CD14-positive monocyte (primary cell): ENCODE results near the gene BMPR1B. TPM values are rescaled to one million over a fixed set of nuclear protein-coding genes. Genes with fewer than 3 reads are reported as not detected.

Experiments
- DNase-seq, 3 donors: peaks; one replicate each; pipeline ENCODE4 v3.0.0-alpha.2; 2011 to 2022
- H2AFZ ChIP-seq: 2 replicates; pipeline ENCODE4 v1.6.0; 2012; ENCODE audit warnings: mild to moderate bottlenecking, low read depth, low read length, inconsistent platforms; ENCODE audit not compliant: insufficient read depth, poor library complexity, severe bottlenecking
- H3K27ac ChIP-seq, 2 donors: 1 replicate in 1 of 2; 2 replicates in 1 of 2; pipeline ENCODE4 v1.5.1; 2012 to 2013; ENCODE audit warnings: low read length in 2 of 2, control low read depth in 1 of 2, inconsistent platforms in 1 of 2, low read depth in 1 of 2, mild to moderate bottlenecking in 1 of 2
- H3K27me3 ChIP-seq, 2 donors: one replicate each; pipeline versions ENCODE4 v1.6.0 to v1.6.1; 2011 to 2013; ENCODE audit warnings: low read length in 2 of 2; ENCODE audit not compliant: control insufficient read depth in 2 of 2, insufficient read depth in 2 of 2
- H3K36me3 ChIP-seq, 2 donors: replicated peaks in 1 of 2; 1 replicate in 1 of 2; 2 replicates in 1 of 2; pipeline versions ENCODE4 v1.5.1 to v1.6.1; 2012 to 2013; ENCODE audit warnings: low read length in 2 of 2, control low read depth in 1 of 2, inconsistent platforms in 1 of 2, mild to moderate bottlenecking in 1 of 2; ENCODE audit not compliant: insufficient read depth in 2 of 2, control insufficient read depth in 1 of 2
- H3K4me1 ChIP-seq, 2 donors: 1 replicate in 1 of 2; 2 replicates in 1 of 2; pipeline versions ENCODE4 v1.5.1 to v1.6.1; 2012 to 2013; ENCODE audit warnings: low read length in 2 of 2, control low read depth in 1 of 2, inconsistent platforms in 1 of 2, mild to moderate bottlenecking in 1 of 2, moderate library complexity in 1 of 2; ENCODE audit not compliant: insufficient read depth in 2 of 2, control insufficient read depth in 1 of 2
- H3K4me2 ChIP-seq: replicated peaks from 2 replicates; pipeline ENCODE3; 2012; ENCODE audit warnings: low read length, moderate library complexity, mild to moderate bottlenecking; ENCODE audit not compliant: poor library complexity, severe bottlenecking; ENCODE audit errors: extremely low read depth
- H3K4me3 ChIP-seq, 3 experiments: fragments of 200-600 bp in 1 of 3; sonication (generic) in 1 of 3; replicated peaks in 1 of 3; 1 replicate in 2 of 3; 2 replicates in 1 of 3; pipeline ENCODE4 v1.5.1; 2011 to 2013; ENCODE audit warnings: low read length in 3 of 3, mild to moderate bottlenecking in 3 of 3, control low read depth in 2 of 3, low read depth in 2 of 3, inconsistent platforms in 1 of 3, moderate library complexity in 1 of 3
- H3K79me2 ChIP-seq: 2 replicates; pipeline ENCODE4 v1.6.0; 2012; ENCODE audit warnings: mild to moderate bottlenecking, control low read depth, inconsistent platforms, low read length, moderate library complexity; ENCODE audit not compliant: insufficient read depth
- H3K9ac ChIP-seq: 2 replicates; pipeline ENCODE4 v1.6.0; 2017; ENCODE audit warnings: low read length, mild to moderate bottlenecking; ENCODE audit not compliant: insufficient read depth, poor library complexity, severe bottlenecking
- H3K9me3 ChIP-seq, 2 donors: replicated peaks in 1 of 2; 1 replicate in 1 of 2; 2 replicates in 1 of 2; pipeline versions ENCODE4 v1.5.1 to v1.6.1; 2012 to 2013; ENCODE audit warnings: low read length in 2 of 2, control low read depth in 1 of 2; ENCODE audit not compliant: control insufficient read depth in 1 of 2, insufficient read depth in 1 of 2
- H4K20me1 ChIP-seq: 2 replicates; pipeline ENCODE4 v1.6.0; 2012; ENCODE audit warnings: mild to moderate bottlenecking, low read length, control low read depth, moderate library complexity; ENCODE audit not compliant: insufficient read depth
- H3K27ac Mint-ChIP-seq, 7 donors: one replicate each; pipeline ENCODE4 v1.8.0; 2020; ENCODE audit warnings: mild to moderate bottlenecking in 7 of 7, mixed read lengths in 7 of 7, moderate library complexity in 6 of 7, inconsistent platforms in 2 of 7
- H3K27me3 Mint-ChIP-seq, 3 donors: one replicate each; pipeline ENCODE4 v1.8.0; 2021 to 2022; ENCODE audit warnings: low read depth in 3 of 3, mild to moderate bottlenecking in 3 of 3, mixed read lengths in 3 of 3, moderate library complexity in 3 of 3, inconsistent platforms in 1 of 3
- H3K36me3 Mint-ChIP-seq, 2 donors: one replicate each; pipeline ENCODE4 v1.8.0; 2020; ENCODE audit warnings: mixed read lengths in 2 of 2, inconsistent platforms in 1 of 2, mild to moderate bottlenecking in 1 of 2
- H3K4me1 Mint-ChIP-seq: one replicate; pipeline ENCODE4 v1.8.0; 2020; ENCODE audit warnings: mild to moderate bottlenecking, mixed read lengths
- H3K4me3 Mint-ChIP-seq, 2 donors: one replicate each; pipeline ENCODE4 v1.8.0; 2020; ENCODE audit warnings: mild to moderate bottlenecking in 2 of 2, mixed read lengths in 2 of 2, moderate library complexity in 1 of 2
- H3K9me3 Mint-ChIP-seq, 7 donors: one replicate each; pipeline ENCODE4 v1.8.0; 2020 to 2022; ENCODE audit warnings: mixed read lengths in 7 of 7, mild to moderate bottlenecking in 6 of 7, moderate library complexity in 6 of 7, inconsistent platforms in 2 of 7
- CTCF ChIP-seq: fragments of 200-600 bp; IDR thresholded peaks from one replicate; pipeline ENCODE4 v1.8.0; 2022; ENCODE audit warnings: antibody characterized with exemption, mild to moderate bottlenecking
- WGBS: methylation state at CpG from one replicate; pipeline ENCODE4 v1.1.5; 2013; ENCODE audit warnings: missing lambda C conversion rate; ENCODE audit not compliant: insufficient coverage; 5-methylcytosine and 5-hydroxymethylcytosine counted together
- intact Hi-C, 2 donors: fragments of 100-400 bp; cut with micrococcal nuclease; formaldehyde crosslinking; loops; one replicate each; pipeline versions ENCODE4 v1.15.0 to v1.15.1; 2023
- polyA plus RNA-seq, 3 donors: library from polyadenylated mRNA; depleted of rRNA in 1 of 3; unstranded in 2 of 3; stranded (reverse) in 1 of 3; fragments of 300-500 nt in 2 of 3; fragments of >200 nt in 1 of 3; fragmentation: Illumina TruSeq in 2 of 3; gene quantifications; 1 replicate in 2 of 3; 2 replicates in 1 of 3; pipeline ENCODE4 v1.2.3, GENCODE V29; 2012 to 2021

The BMPR1B gene
- polyA plus RNA-seq, 3 donors = not detected

- H3K27me3 ChIP-seq = no peaks in the 10 kb centered on the region
- no peak for TF ChIP-seq CTCF
- H3K4me3 ChIP-seq = no peak overlapping the region
- Mint-ChIP-seq H3K4me1 (no peaks in the 10 kb centered on the region), H3K27ac (no peak overlapping the region), H3K36me3 (no peaks in the 10 kb centered on the region), H3K9me3 (no peaks in the 10 kb centered on the region), H3K27me3 (no peaks in the 10 kb centered on the region), H3K4me3 (no peak overlapping the region)
- H4K20me1 ChIP-seq = no peaks in the 10 kb centered on the region
- intact Hi-C loops = no loop called here
- H3K79me2 ChIP-seq = no peaks in the 10 kb centered on the region
- H3K4me2 ChIP-seq = no peak overlapping the region
- H3K27ac ChIP-seq = no peak overlapping the region
- no peaks in the 10 kb centered on the region for H3K9me3 ChIP-seq
- no peak for DNase-seq
- no peak overlapping the region for H2AFZ ChIP-seq
- H3K4me1 ChIP-seq = no peaks in the 10 kb centered on the region
- H3K9ac ChIP-seq = no peak overlapping the region
- no peaks in the 10 kb centered on the region for H3K36me3 ChIP-seq
Observed at GRCh38 chr4:95107004-95107403, 349.2 kb downstream of the BMPR1B start.

- Mint-ChIP-seq H3K4me3 (no peak overlapping the region), H3K36me3 (no peaks in the 10 kb centered on the region), H3K4me1 (no peaks in the 10 kb centered on the region), H3K27me3 (no peaks in the 10 kb centered on the region), H3K27ac (no peak overlapping the region), H3K9me3 (no peaks in the 10 kb centered on the region)
- Histone ChIP-seq H3K4me1 (no peaks in the 10 kb centered on the region), H3K79me2 (no peaks in the 10 kb centered on the region), H3K9me3 (no peaks in the 10 kb centered on the region), H4K20me1 (no peaks in the 10 kb centered on the region), H3K9ac (no peak overlapping the region), H3K4me3 (no peak overlapping the region), H3K4me2 (no peak overlapping the region), H3K27me3 (no peaks in the 10 kb centered on the region), H3K27ac (no peak overlapping the region), H3K36me3 (no peaks in the 10 kb centered on the region), H2AFZ (no peak overlapping the region)
- no peak for TF ChIP-seq CTCF
- WGBS = no CpG with 5 or more reads among the region's 4 CpGs
- no peak for DNase-seq
- intact Hi-C loops = no loop called here
Observed at GRCh38 chr4:95107635-95108034, 349.9 kb downstream of the BMPR1B start.
